HEK293T (cell line): Measurements from ENCODE around the gene GZF1.

Experiments
- CTBP1 ChIP-seq: fragments of 450-650 bp; IDR thresholded peaks from 2 replicates; pipeline ENCODE4 v1.6.1; 2016; ENCODE audit warnings: borderline replicate concordance
- FOXA1 ChIP-seq: fragments of 450-650 bp; IDR thresholded peaks from 2 replicates; pipeline ENCODE4 v1.6.1; 2016; ENCODE audit warnings: mild to moderate bottlenecking
- LEF1 ChIP-seq: fragments of 450-650 bp; IDR thresholded peaks from 2 replicates; pipeline ENCODE4 v1.6.1; 2017; ENCODE audit warnings: mild to moderate bottlenecking, borderline replicate concordance
- SP1 ChIP-seq: fragments of 450-650 bp; IDR thresholded peaks from 2 replicates; pipeline ENCODE4 v1.6.1; 2017
- SUZ12 ChIP-seq: fragments of 450-650 bp; IDR thresholded peaks from 2 replicates; pipeline ENCODE4 v1.6.1; 2016; ENCODE audit warnings: mild to moderate bottlenecking
- ZNF384 ChIP-seq: fragments of 450-650 bp; IDR thresholded peaks from 2 replicates; pipeline ENCODE4 v1.6.1; 2016

GRCh38 chr20:23409800-23410199 lies 47.8 kb downstream of the GZF1 start:
- TF ChIP-seq SP1: no peak
- TF ChIP-seq ZNF384: no peak
- TF ChIP-seq SUZ12: no peak
- TF ChIP-seq FOXA1: no peak
- TF ChIP-seq LEF1: no peak
- TF ChIP-seq CTBP1: no peak
